HCT116 (cell line): ENCODE measurements around the gene LHPP. TPM values are rescaled to one million over a fixed set of nuclear protein-coding genes. Genes with fewer than 3 reads are reported as not detected.

Source experiments
- ATAC-seq: fragments of 200-7000 bp; cut with Tn5 transposase; 2 replicates; pipeline ENCODE4 v1.9.1; 2020; ENCODE audit warnings: mild to moderate bottlenecking, moderate library complexity
- BruUV-seq: library from RNA; stranded (reverse); fragments of 400-500 nt; replicated peaks from 2 replicates; lab custom pipeline; 2021; lab: Mats Ljungman, UMichigan
- CTCF ChIA-PET: fragments of 300-600 bp; sonication (Branson Sonifier 250); formaldehyde crosslinking; loops from one replicate; lab custom pipeline; 2021; ENCODE audit warnings: antibody characterized with exemption; lab: Charles Lee
- POLR2A ChIA-PET: fragments of 300-600, 350-600 bp; sonication (Branson Sonifier 250); formaldehyde crosslinking; loops from one replicate; lab custom pipeline; 2021; ENCODE audit warnings: antibody characterized with exemption; lab: Charles Lee
- RAD21 ChIA-PET, 2 experiments: fragments of 300-600 bp; sonication (Branson Sonifier 250); formaldehyde crosslinking; loops; one replicate each; lab custom pipeline; 2023; ENCODE audit warnings: low total read pairs in 2 of 2; ENCODE audit not compliant: uncharacterized antibody in 2 of 2, unreplicated experiment in 2 of 2, low non-redundant PET in 1 of 2; lab: Charles Lee
- DNase-seq: peaks from one replicate; pipeline ENCODE4 v3.0.0-alpha.2; 2010; ENCODE audit warnings: low read depth, low spot score
- H2AFZ ChIP-seq: fragments of 200-600 bp; shearing (Covaris generic), sonication (generic); 2 replicates; pipeline ENCODE4 v1.6.1; 2017; ENCODE audit warnings: low read depth, mixed run types, mixed read lengths, antibody characterized with exemption, low read length; ENCODE audit not compliant: poor library complexity, severe bottlenecking
- H3K27ac ChIP-seq: 2 replicates; pipeline ENCODE4 v1.5.1; 2012; ENCODE audit warnings: low read depth, low read length
- H3K27me3 ChIP-seq: fragments of 200-600 bp; sonication (generic); 2 replicates; pipeline ENCODE4 v1.6.1; 2016; ENCODE audit warnings: mixed run types, low read length, mixed read lengths; ENCODE audit not compliant: insufficient read depth
- H3K36me3 ChIP-seq, 2 experiments: fragments of 200-500 bp in 1 of 2; fragments of 200-600 bp in 1 of 2; sonication (Bioruptor generic) in 1 of 2; sonication (generic) in 1 of 2; 2 replicates each; pipeline versions ENCODE4 v1.5.1 to v1.6.1; 2014 to 2016; ENCODE audit warnings: low read length in 2 of 2, inconsistent platforms in 1 of 2, mixed read lengths in 1 of 2, mixed run types in 1 of 2; ENCODE audit not compliant: insufficient read depth in 2 of 2, control insufficient read depth in 1 of 2
- H3K4me1 ChIP-seq, 2 experiments: fragments of 200-600 bp in 1 of 2; sonication (generic) in 1 of 2; 2 replicates each; pipeline versions ENCODE4 v1.5.1 to v1.6.1; 2012 to 2017; ENCODE audit warnings: low read length in 2 of 2, inconsistent platforms in 1 of 2, mild to moderate bottlenecking in 1 of 2, mixed read lengths in 1 of 2, mixed run types in 1 of 2, moderate library complexity in 1 of 2; ENCODE audit not compliant: insufficient read depth in 2 of 2, control insufficient read depth in 1 of 2
- H3K4me2 ChIP-seq: fragments of 200-600 bp; sonication (generic); 2 replicates; pipeline ENCODE4 v1.6.1; 2017; ENCODE audit warnings: mixed run types, low read length, mixed read lengths
- H3K4me3 ChIP-seq, 2 experiments: fragments of 200-600 bp in 1 of 2; sonication (generic) in 1 of 2; replicated peaks in 1 of 2; 2 replicates each; pipeline ENCODE4 v1.5.1; 2011 to 2016; ENCODE audit warnings: low read length in 2 of 2, control low read depth in 1 of 2, low read depth in 1 of 2, mild to moderate bottlenecking in 1 of 2, mixed read lengths in 1 of 2, mixed run types in 1 of 2
- H3K79me2 ChIP-seq: fragments of 200-600 bp; sonication (generic); 2 replicates; pipeline ENCODE4 v1.6.1; 2017; ENCODE audit warnings: mild to moderate bottlenecking, mixed run types, low read length, moderate library complexity, mixed read lengths; ENCODE audit not compliant: insufficient read depth
- H3K9ac ChIP-seq: fragments of 200-600 bp; sonication (generic); 2 replicates; pipeline ENCODE4 v1.6.1; 2016; ENCODE audit warnings: low read length, mixed read lengths
- H3K9me2 ChIP-seq: fragments of 200-600 bp; sonication (generic), shearing (Covaris generic); 2 replicates; pipeline ENCODE4 v1.6.1; 2017; ENCODE audit warnings: mixed run types, mild to moderate bottlenecking, moderate library complexity; ENCODE audit not compliant: insufficient read depth
- H3K9me3 ChIP-seq, 2 experiments: fragments of 200-500 bp in 1 of 2; fragments of 200-600 bp in 1 of 2; sonication (Bioruptor generic) in 1 of 2; sonication (generic) in 1 of 2; 2 replicates each; pipeline ENCODE4 v1.6.1; 2014 to 2017; ENCODE audit warnings: low read length in 2 of 2, mixed read lengths in 2 of 2, inconsistent platforms in 1 of 2, low read depth in 1 of 2, mild to moderate bottlenecking in 1 of 2, mixed run types in 1 of 2, moderate library complexity in 1 of 2; ENCODE audit not compliant: control insufficient read depth in 1 of 2, insufficient read depth in 1 of 2
- H4K20me1 ChIP-seq: fragments of 200-600 bp; sonication (generic), shearing (Covaris generic); 2 replicates; pipeline ENCODE4 v1.6.1; 2017; ENCODE audit warnings: mixed run types, mild to moderate bottlenecking, moderate library complexity; ENCODE audit not compliant: insufficient read depth
- ATF3 ChIP-seq: IDR thresholded peaks from 2 replicates; pipeline ENCODE4 v1.6.1; 2012
- CEBPB ChIP-seq: IDR thresholded peaks from 2 replicates; pipeline ENCODE4 v1.6.1; 2012; ENCODE audit warnings: low read depth
- EGR1 ChIP-seq: IDR thresholded peaks from 2 replicates; pipeline ENCODE4 v1.6.1; 2012; ENCODE audit warnings: low read depth
- ELF1 ChIP-seq: IDR thresholded peaks from 2 replicates; pipeline ENCODE4 v1.6.1; 2012; ENCODE audit warnings: low read depth, borderline replicate concordance
- EZH2 ChIP-seq: fragments of 200-600 bp; sonication (generic); IDR thresholded peaks from 2 replicates; pipeline ENCODE4 v1.6.1; 2017; ENCODE audit warnings: antibody characterized with exemption, mixed run types
- EZH2phosphoT487 ChIP-seq: fragments of 200-600 bp; IDR thresholded peaks from 2 replicates; pipeline ENCODE4 v1.6.1; 2018; ENCODE audit warnings: antibody characterized with exemption, borderline replicate concordance
- FOSL1 ChIP-seq: IDR thresholded peaks from 2 replicates; pipeline ENCODE4 v1.6.1; 2012; ENCODE audit warnings: low read depth
- JUND ChIP-seq: IDR thresholded peaks from 2 replicates; pipeline ENCODE4 v1.6.1; 2012
- MAX ChIP-seq: IDR thresholded peaks from 2 replicates; pipeline ENCODE4 v1.6.1; 2012
- POLR2AphosphoS5 ChIP-seq: IDR thresholded peaks from 2 replicates; pipeline ENCODE4 v1.6.1; 2011; ENCODE audit warnings: mild to moderate bottlenecking, low read depth, low read length, moderate library complexity
- RAD21 ChIP-seq: IDR thresholded peaks from 2 replicates; pipeline ENCODE4 v1.6.1; 2012; ENCODE audit warnings: low read depth, mild to moderate bottlenecking
- REST ChIP-seq: IDR thresholded peaks from 2 replicates; pipeline ENCODE4 v1.6.1; 2012; ENCODE audit warnings: low read depth
- SIN3A ChIP-seq: IDR thresholded peaks from 2 replicates; pipeline ENCODE4 v1.6.1; 2012; ENCODE audit warnings: low read depth
- SP1 ChIP-seq: IDR thresholded peaks from 2 replicates; pipeline ENCODE4 v1.6.1; 2012; ENCODE audit warnings: low read depth
- TCF7L2 ChIP-seq: IDR thresholded peaks from 2 replicates; pipeline ENCODE4 v1.7.0; 2011; ENCODE audit warnings: borderline replicate concordance, inconsistent platforms; ENCODE audit not compliant: insufficient read depth, insufficient read length; ENCODE audit errors: extremely low read depth
- YY1 ChIP-seq: IDR thresholded peaks from 2 replicates; pipeline ENCODE4 v1.6.1; 2011; ENCODE audit warnings: low read length, low read depth, moderate library complexity, mild to moderate bottlenecking; ENCODE audit not compliant: insufficient replicate concordance; ENCODE audit errors: extremely low read depth
- ZBTB33 ChIP-seq: IDR thresholded peaks from 2 replicates; pipeline ENCODE4 v1.6.1; 2011; ENCODE audit warnings: mild to moderate bottlenecking, low read length, moderate library complexity; ENCODE audit not compliant: insufficient replicate concordance; ENCODE audit errors: extremely low read depth
- ZFX ChIP-seq: fragments of 450-650 bp; IDR thresholded peaks from 2 replicates; pipeline ENCODE4 v1.6.1; 2017
- ZNF274 ChIP-seq: fragments of 200-500 bp; sonication (Bioruptor generic); IDR thresholded peaks from 2 replicates; pipeline ENCODE4 v1.6.1; 2014; ENCODE audit warnings: mild to moderate bottlenecking, low read depth, low read length, inconsistent platforms
- intact Hi-C: fragments of 100-400 bp; cut with micrococcal nuclease; formaldehyde crosslinking; loops from 2 replicates; pipeline ENCODE4 v1.10.0; 2022
- total RNA-seq: library from RNA; stranded (reverse); gene quantifications from one replicate; pipeline ENCODE4 v1.2.1, GENCODE V29; 2021; ENCODE audit not compliant: unreplicated experiment

The LHPP gene
- total RNA-seq, 1 experiment from 2014 or later = 45.8 TPM

- TF ChIP-seq ZBTB33 (no peak), SIN3A (no peak), ZFX (no peak), EGR1 (no peak), CEBPB (no peak), REST (no peak), TCF7L2 (no peak)
Measured at GRCh38 chr10:124508907-124509454, 47.4 kb downstream of the LHPP start (continued).

GRCh38 chr10:124509880-124510632, 48.4 kb downstream of the LHPP start:
- no peaks in the 10 kb centered on the region for H4K20me1 ChIP-seq
- H3K27ac ChIP-seq = no peak overlapping the region
- ChIA-PET POLR2A (no interaction called here), CTCF (no interaction called here), RAD21 (no interaction called here)
- H3K4me1 ChIP-seq = peaks cover 4 to 6% of the 10 kb centered on the region in 2 experiments; a peak in 2 of 4 replicates
- no peak overlapping the region for H2AFZ ChIP-seq
- BruUV-seq = no TSS peak
- no peak overlapping the region for H3K4me2 ChIP-seq
- no peaks in the 10 kb centered on the region for H3K9me3 ChIP-seq
- H3K9me2 ChIP-seq = no peaks in the 10 kb centered on the region
- intact Hi-C loops = no loop called here
- no peaks in the 10 kb centered on the region for H3K79me2 ChIP-seq
- ATAC-seq (no peak), DNase-seq (no peak)
- no peaks in the 10 kb centered on the region for H3K27me3 ChIP-seq
- no peaks in the 10 kb centered on the region for H3K36me3 ChIP-seq
- no peak overlapping the region for H3K9ac ChIP-seq
- H3K4me3 ChIP-seq = no peak overlapping the region
- TF ChIP-seq RAD21 (no peak), JUND (no peak), SIN3A (no peak), CEBPB (no peak), EZH2 (no peak), ELF1 (no peak), SP1 (no peak), POLR2AphosphoS5 (no peak), YY1 (no peak), EZH2phosphoT487 (no peak), FOSL1 (no peak), MAX (no peak), EGR1 (no peak), ATF3 (no peak), ZNF274 (no peak)
